Stimulated activated CD8-positive, alpha-beta memory T cell treated with anti-CD3 and anti-CD28 coated beads, Interleukin-12 subunit alpha, Interleukin-12 subunit beta, amount 100 ng/mL, for 4 hours (primary cell): Measurements from ENCODE around the gene ADCY9.
"Not testable (repeated sequence)": the region's sequence is repeated elsewhere in the genome, so short reads cannot be mapped to it uniquely, and the experiment has no call there.

ENCODE experiments used
- DNase-seq: peaks from one replicate; pipeline ENCODE4 v3.0.0-alpha.2; 2020; ENCODE audit warnings: low read depth

Gene ADCY9

DNA sequence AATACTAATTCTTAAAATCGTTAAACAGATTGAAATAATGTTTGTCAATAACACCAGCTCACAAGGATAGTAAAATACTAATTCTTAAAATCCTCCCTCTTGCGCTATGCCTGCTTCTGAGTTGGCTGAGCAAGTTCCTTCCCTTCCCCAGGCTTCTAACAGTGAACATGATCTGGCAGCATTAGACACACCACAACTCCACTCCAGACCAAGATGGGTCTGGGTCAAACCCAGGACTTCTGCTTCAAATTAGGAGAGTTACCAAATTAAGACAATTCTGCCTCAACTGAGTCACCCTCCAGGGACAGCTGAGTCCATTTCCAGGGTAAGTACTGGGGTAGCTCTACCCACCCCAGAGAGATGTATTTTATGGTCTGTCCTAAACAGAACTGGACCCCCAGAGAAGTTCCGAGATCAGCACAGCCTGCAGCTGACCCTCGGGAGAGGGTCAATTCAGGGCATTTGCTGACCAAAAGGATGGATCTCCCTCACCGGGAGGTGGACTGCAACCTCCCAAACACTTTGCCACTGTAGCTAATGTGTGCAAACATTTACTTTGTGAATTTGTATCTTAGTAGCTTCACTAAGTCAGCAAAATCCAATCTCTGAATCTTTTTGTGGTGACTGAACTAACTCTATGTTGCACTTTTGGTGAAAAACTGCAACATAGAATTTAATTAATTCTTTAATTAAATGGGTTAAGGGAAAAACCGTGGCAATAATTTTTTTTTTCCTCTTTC lies 48.8 kb downstream of the ADCY9 start:
- DNase-seq, result no peak

DNA sequence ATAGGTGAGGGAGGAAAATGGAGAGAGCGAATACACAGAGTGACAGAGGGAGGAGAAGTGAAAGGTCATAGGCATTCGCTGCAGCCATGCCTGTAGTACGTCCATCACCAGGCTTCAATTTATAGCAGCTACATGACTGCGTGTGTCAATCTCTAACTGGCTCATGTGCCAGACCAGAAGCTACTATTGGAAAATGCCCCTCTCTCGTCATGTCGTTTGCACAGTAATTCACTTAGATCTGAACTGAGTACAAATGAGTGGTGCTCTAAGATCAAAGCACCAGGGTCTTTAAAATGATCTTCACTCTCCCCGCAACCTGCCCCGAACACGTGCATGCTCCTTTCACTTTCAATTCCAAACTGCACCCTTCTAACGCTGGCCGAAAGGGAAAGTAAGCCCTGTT lies 51.3 kb downstream of the ADCY9 start:
- no peak for DNase-seq

DNA sequence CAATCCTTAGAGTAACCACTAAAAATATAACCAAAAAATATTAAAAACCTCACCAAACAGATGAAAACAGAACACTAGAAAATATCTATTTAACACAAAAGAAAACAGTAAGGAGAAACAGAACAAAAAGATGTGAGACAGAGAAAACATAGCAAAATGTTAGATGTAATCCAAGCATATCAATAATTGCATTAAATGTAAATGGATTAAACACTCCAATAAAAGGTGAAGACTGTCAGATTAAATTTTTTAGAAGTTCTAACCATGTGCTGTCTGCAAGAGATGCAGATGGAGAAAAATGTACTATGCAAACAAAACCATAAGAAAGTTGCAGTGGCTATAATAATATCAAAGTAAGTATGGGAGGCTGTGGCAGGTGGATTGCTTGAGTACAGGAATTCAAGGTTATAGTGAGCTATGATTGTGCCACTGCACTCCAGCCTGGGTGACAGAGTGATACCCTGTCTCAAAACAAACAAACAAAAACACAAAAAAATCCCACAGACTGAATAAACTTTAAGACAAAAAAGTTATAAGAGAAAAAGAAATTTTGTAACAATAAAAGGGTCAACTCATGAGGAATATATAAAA lies 53.9 kb downstream of the ADCY9 start:
- DNase-seq, result no peak

DNA sequence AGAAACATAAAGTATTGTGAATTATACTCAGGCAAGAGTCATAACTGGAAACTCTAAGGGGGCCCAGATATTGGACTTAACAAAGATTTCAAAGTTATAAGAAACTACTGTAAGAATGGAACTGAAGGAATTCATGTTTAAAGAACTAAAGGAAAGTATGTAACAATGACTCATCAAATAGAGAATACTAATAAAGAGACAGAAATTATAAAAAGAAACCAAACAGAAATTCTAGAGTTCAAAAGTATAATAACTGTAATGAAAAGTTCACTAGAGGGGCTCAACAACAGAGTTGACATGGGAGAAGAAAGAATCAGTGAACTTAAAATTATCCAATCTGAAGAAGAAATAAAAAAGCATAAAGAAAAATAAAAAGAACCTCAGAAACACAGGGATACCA lies 55.4 kb downstream of the ADCY9 start:
- DNase-seq, result no peak

DNA sequence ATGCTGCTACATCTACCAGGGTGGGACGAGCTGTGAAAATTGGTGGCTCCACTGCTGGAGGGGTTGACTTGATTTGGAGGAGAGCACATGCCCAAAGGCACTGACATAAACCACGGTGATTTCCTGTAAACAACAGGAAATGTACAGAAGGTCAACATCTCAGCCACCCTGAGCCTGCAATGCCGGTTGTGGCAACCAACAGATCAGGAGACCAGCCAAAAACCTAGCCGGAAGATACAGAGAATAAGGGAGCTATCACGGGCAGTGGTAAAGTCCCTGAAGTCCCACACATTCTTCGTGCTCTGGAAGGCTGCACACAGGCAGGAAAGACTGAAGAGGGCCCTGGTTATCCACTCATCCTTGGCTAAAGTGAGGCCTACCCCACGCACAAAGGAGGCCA lies 56.2 kb downstream of the ADCY9 start:
- DNase-seq, result no peak

DNA sequence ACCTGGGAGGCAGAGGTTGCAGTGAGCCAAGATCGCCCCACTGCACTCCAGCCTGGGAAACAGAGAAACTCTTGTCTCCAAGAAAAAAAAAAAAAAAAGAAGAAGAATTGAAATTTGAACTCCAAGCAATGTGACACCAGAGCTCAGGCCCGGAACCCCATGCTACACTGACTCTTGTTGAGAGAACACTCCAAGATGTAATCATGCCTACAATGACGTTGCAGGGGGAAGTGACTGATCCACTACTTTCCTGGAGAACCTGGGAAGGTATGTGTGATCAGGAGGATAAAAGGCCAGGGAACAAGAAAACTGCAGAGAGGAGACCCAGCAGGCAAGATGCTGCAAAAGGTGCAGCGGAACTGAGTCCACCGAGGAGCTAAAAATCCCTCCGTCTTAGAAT lies 57.9 kb downstream of the ADCY9 start:
- DNase-seq, result no peak

DNA sequence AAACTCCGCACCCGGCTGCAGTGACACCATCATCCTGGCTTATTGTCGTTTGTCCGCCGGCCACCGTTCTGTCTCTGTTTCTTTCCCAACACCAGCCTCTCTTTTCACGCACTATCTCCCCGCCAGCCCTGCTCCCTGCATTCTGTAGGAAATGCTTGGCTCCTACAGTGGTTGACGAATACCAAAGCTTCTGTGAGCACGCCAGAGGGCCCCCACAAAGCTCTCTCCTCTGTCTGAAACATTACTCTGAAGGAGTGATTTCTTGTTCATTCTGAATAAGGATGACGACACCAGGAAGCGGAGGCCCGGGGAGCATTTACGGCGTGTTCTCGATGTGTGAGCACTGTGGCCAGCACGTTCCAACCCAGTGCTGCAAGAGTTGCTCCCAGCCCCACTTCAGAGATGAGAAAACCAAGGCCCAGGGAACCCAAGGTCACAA lies 58.8 kb downstream of the ADCY9 start:
- DNase-seq, result no peak

DNA sequence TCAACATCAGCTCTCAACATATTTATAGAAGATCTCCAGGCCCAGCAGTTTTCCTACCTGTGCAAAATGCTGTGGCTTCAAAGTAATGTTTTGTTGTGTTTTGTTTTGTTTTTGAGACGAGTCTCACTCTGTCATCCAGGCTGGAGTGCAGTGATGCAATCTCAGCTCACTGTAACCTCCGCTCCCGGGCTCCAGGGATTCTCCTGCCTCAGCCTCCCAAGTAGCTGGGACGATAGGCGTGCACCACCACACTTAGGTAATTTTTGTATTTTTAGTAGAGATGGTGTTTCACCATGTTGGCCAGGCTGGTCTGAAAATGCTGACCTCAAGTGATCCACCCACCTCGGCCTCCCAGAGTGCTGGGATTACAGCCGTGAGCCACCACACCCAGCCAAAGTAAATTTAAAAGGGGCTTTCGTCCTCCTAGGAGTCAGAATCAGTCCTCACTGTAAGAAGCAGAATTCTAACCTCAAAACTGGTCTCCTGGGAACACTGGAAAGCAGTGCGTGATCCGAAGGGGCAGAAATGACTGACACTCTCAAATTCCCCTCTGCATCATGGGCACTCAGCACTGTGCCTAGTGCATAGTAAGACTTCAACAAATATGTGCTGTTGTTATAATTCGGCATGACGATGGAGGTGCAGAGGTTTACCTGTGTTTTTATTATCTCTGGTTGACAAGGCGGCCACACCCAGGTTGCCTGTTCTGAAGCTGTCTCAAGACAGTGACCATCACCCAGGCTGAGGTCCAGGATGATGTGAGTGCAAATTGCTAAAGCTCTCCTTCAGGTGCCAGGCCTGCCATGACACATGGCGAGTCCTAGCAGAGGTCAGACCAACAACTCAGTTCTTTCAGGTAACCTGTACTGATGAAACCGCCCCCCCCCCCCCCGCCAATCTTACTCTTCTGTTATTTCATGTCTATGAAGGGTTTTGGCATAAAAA lies 59.8 kb downstream of the ADCY9 start:
- no peak for DNase-seq

DNA sequence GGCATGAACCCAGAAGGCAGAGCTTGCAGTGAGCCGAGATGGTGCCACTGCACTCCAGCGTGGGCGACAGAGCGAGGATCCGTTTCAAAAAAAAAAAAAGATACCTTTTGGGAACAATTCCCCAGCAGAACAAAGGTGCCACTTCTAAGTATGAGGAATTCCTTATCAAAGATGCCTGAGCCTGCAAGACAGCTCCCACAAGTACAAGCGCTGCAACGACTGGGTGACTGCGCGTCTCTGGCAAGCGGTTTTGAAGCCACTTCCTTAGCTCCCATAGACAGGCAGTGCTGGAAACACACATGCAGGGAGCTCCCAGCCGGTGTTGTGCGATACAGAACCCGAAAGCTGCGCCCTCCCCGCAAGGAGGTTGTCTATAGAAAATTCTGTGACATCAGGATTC lies 60.5 kb downstream of the ADCY9 start:
- DNase-seq, result no peak

DNA sequence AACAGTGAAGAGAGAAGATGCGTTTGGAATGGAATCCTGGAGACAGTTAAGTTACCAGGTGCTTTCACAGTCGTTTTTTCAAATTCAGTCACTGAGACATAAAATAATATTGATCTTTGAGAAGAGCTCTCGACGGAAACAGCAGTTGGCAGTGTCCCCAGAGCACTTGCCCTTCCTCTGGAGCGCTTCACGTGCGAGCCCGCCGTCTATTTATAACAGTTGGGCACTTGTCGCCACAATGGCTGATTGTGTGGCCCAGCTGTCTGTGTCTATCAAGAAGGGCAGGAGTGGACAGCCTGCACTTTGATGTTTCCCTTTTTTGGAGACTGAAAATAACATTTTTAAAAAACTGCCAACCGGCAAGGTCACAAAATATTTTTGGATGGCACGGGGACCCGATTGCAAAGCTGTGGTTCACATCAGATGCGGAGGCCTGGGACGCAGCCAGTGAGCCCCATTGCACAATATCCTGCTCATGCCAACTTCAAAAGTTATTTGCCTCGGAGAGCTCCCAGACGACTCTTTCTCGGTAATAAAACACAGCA lies 62.9 kb downstream of the ADCY9 start:
- DNase-seq, result no peak

DNA sequence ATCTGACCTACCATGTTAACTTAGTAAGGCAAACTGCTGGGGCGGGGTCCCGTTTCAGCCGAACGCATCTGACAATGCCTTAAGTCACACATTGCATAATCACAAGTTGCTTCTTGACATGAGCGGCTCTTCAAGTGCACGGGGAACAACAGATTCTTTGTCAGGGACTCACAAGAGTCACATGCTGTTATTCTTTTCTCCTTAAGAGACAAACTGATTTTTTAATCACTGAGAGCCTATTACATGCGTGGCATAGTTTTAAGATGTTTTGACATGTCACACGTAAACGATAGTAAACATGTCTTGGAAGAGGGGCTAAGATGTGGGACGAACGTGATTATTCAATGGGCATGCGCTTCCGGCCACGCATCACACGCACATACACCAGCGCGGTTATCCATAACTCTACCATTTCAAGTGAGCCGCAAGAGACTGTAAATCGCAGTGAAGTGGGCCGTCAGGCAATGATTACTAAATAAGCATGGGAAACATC lies 63.4 kb downstream of the ADCY9 start:
- no peak for DNase-seq

DNA sequence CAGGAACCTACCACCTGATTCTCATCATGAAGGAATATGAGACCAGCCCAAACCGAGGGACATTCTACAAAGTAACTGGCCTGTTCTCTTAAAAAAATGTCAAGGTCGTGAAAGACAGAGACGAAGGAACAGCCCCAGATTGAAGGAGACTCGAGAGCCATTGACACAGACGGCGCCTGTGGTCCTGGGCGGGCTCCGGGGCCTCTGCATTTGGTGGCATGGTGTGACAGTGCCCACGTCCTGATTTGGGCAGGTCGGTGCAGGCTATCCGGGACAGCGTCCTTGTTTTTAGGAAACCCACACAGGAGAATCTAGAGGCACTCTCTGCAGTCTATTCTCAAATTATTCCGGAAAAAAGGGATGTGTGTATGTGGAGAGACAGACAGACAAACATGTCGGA lies 64.1 kb downstream of the ADCY9 start:
- DNase-seq, result no peak

DNA sequence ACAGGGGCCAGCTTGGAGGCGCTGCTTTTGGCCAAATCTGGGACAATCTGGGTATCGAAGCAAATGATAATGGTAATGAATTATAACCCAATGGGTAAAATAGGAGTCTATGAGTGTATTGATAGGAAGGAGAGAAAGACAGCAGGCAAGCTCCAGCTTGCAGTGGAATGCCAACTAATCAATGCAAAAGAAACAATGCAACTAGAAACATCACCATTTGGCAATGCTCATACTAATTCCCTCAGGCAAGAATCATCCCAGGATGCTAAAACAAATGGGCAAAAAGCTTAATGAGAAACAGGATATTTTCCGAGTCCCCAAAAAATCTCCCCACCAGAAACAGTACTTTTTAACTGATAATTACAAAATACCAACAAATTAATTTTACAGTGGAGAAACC lies 64.7 kb downstream of the ADCY9 start:
- DNase-seq, result no peak

DNA sequence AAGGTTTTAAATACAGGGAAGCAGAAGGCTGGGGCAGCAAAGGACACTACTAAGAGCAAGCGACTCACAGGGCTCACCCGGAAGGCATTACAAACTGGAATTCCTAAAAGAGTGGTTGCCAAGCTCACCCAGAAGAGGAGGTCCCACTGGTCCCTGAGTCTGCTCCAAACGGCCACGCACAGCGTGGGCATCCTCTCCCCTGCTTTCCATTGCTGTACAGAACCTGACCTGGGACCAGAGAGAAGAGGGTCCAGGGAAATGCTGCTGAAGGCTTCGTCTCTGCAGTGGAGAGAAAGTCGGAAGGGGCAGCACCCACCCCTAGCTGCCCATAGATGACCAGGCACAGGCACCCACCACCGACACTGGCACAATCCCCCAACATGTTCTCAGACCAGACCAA lies 67.2 kb downstream of the ADCY9 start:
- no peak for DNase-seq

DNA sequence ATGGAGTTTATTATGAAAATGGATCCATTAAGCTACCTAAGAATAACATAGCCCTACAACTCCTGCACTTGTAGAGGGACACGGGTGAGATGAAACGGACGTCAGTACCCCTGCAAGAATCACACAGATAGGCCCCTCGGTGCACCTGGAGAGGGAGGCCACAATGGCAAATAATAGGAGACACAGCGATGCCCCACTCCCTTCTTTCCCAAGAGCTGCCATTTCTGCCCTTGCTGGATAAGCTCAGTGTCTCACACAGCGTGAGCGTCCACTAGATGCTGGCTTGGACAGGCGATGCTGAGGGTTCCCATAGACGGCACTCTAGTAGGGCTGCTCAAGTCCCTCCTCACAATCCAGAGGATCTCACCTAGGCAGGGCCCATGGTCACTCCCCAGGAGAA lies 67.8 kb downstream of the ADCY9 start:
- no peak for DNase-seq

DNA sequence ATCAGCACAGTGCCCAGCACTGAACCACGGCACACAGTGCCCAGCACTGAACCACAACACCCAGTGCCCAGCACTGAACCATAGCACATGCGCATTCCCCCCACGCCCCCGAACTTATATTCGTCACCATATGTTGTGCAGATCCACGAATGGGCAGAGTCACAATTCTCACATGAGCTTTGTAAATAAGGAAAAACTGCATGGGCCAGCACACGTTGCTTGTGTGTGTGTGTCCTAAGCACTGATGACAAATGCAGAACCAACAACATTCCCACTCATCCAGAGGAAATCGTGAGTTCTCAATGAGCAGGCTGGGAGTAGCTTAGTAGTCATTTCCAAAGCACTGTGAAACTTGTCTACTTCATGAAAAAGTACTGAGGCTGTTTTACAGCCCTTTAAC lies 70.0 kb downstream of the ADCY9 start:
- DNase-seq, result no peak

DNA sequence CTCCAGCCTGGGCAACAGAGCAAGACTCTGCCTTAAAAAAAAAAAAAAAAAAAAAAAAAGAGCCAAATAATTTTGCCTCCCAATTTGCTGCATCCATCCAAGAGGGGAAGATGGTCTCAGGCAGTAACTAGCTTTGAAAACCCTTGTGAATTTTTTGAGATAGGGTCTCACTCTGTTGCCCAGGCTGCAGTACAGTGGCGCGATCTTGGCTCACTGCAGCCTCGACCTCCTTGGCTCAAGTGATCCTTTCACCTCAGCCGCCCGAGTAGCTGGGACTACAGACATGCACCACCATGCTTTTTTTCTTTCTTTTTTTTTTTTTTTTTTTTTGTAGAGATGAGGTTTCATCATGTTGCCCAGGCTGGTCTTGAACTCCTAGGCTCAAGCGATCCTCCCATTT lies 70.7 kb downstream of the ADCY9 start:
- not testable (repeated sequence) for DNase-seq

DNA sequence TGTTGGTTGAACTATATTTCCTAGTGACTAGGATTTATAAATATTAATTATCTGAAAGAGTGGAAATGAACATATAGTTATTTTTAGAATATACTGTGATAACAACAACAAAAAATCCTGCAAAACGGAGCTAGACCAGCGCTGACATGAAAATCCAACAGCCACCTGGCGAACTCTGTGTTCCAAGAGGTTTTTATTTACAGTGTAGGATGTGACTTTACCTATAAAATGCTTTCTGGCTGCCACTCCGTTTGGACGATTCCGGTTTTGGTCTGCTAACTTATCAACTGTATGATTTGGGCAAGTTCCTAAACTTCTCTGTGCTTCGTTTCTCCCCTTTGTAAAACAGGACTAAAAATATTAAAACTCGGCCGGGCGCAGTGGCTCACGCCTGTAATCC lies 73.7 kb downstream of the ADCY9 start:
- no peak for DNase-seq

DNA sequence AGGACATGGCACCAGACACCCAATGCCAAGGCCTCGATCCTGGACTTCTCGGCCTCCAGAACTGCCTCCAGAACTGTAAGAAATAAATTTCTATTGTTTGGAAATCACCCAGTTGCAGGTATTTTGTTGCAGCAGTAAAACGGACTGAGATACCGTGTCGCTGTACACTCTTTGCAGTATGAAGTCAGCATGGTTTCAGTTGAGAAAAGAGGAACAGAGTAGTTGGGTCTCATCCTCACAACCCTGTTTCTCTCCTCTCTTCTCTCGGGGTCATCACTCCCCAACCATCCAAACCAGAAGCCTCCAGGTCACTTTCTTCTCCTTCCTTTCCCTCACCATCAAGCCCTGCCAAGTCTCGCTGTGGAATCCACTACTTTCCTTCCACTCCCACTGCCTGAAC lies 77.8 kb downstream of the ADCY9 start:
- DNase-seq, result no peak

DNA sequence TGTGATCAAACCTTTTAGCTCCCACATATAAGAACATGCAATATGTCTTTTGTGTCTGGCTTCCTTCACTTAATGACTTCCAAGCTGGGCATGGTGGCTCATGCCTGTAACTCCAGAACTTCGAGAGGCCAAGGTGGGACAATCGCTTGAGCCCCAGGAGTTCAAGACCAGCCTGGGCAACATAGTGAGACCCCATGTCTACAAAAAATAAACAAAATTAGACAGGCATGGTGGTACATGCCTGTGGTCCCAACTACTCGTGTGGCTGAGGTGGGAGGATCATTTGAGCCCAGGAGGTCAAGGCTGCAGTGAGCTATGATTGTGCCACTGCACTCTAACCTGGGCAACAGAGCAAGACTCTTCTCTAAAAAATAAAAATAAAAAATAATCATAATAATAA lies 79.3 kb downstream of the ADCY9 start:
- not testable (repeated sequence) for DNase-seq

DNA sequence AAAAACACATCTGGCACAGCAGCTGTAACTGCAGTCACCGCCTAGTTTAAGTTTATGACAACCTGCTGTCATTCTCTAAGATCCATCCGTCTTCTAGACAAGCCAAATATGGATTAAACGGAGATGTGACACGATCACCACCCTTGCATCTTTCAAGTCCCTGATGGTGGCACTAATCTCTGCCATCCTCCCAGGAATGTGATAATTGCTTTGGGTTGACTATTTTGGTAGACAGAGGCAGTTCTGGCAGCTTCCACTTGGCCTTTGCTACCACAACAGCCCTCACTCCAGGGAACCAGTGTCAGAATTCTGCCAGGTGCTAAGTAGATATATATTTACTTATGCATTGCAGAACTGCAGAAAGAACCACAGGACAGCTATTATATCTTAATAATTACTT lies 81.3 kb downstream of the ADCY9 start:
- no peak for DNase-seq

DNA sequence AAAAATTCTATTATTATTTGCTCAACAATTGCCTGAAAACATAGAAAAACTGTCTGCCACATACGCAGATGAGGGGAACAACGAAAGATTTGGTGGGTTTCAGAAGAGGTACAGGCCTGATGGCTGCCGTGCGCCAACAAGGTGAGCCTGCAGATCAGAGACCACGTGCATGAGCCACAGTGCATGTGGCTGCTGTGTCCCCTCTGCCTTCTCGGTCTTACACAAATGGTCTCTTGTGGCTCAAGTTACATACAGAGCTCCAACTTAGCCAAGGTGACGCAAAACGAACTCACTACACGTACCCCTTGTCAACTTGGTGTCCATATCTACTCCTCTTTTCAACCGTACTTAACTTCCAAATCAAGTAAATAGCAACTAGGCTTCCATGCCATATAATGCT lies 82.3 kb downstream of the ADCY9 start:
- no peak for DNase-seq

DNA sequence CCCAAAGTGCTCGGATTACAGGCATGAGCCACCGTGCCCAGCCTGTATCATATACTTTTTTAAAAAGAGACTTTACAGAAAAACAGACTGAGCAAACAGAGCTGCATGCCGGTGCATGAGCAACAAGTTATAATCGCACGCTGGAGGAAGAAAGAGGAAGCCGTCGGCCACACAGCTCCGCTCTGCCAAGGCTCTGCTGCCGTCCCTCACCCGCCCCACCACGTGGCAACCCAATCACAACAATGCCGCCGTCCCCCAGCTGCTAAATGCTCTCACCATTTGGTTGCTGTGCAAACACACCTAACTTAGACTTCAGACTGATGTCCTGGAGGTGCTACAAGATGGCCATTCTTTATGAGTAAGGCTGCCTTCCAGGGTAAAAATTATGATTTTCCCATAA lies 83.5 kb downstream of the ADCY9 start:
- DNase-seq, result no peak
